ENCODE data around the gene JAZF1. TPM values are rescaled to one million over a fixed set of nuclear protein-coding genes. Genes with fewer than 3 reads are reported as not detected.

Gene JAZF1
- total and polyA plus RNA-seq, 8 donors = 0.58 to 16.7 (median 7.2) TPM

DNA sequence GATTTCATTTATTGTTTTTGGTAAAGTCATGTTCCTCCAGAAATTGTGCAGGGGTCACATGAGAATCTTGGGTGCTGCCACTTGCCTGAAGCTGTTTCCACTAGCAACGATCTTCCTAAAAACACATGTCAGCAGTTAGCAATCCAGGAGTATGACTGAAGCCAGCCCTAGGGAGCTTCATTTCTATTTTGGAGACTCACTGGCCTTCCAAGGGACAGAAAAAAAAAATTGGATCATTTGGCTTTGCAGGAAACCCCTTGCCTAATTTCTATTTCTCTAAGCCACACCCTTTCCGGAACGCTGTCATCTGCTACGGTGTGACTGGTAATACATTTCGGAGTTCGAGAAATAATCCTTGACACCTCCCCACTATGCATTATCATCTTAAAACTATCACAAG lies 236.0 kb downstream of the JAZF1 start:
- no peak for DNase-seq
- no peak overlapping the region for H3K4me3 ChIP-seq
- intact Hi-C loops (cut with DNase I; ENCODE audit: low total_unique reads) = no loop called here
- peaks cover 0 to 12% (median 3%) of the 10 kb centered on the region in 4 donors for H3K4me1 ChIP-seq
- no peaks in the 10 kb centered on the region for H3K9me3 ChIP-seq
- TF ChIP-seq POLR2AphosphoS5 (IDR thresholded peaks at IDR 0.05) (no peak), EP300 (IDR thresholded peaks at IDR 0.05) (no peak), POLR2A (IDR thresholded peaks at IDR 0.05) (no peak)
- TF ChIP-seq, protein P1, sequence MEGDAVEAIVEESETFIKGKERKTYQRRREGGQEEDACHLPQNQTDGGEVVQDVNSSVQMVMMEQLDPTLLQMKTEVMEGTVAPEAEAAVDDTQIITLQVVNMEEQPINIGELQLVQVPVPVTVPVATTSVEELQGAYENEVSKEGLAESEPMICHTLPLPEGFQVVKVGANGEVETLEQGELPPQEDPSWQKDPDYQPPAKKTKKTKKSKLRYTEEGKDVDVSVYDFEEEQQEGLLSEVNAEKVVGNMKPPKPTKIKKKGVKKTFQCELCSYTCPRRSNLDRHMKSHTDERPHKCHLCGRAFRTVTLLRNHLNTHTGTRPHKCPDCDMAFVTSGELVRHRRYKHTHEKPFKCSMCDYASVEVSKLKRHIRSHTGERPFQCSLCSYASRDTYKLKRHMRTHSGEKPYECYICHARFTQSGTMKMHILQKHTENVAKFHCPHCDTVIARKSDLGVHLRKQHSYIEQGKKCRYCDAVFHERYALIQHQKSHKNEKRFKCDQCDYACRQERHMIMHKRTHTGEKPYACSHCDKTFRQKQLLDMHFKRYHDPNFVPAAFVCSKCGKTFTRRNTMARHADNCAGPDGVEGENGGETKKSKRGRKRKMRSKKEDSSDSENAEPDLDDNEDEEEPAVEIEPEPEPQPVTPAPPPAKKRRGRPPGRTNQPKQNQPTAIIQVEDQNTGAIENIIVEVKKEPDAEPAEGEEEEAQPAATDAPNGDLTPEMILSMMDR (IDR thresholded peaks at IDR 0.05) = no peak
- WGBS, 5 donors = 84 to 94% (median 93%) methylated on average over 6 of the region's 6 CpGs
- no peak overlapping the region for H3K27ac ChIP-seq
- H3K36me3 ChIP-seq = no peaks in the 10 kb centered on the region
- no peaks in the 10 kb centered on the region for H3K27me3 ChIP-seq

GRCh38 chr7:27943241-27943640 lies 237.4 kb downstream of the JAZF1 start:
- 86 to 91% (median 87%) methylated on average over 14 of the region's 14 CpGs for WGBS, 5 donors
- TF ChIP-seq EP300 (IDR thresholded peaks at IDR 0.05) (no peak), POLR2AphosphoS5 (IDR thresholded peaks at IDR 0.05) (no peak), POLR2A (IDR thresholded peaks at IDR 0.05) (no peak)
- TF ChIP-seq, protein P1 (IDR thresholded peaks at IDR 0.05) = no peak
- Histone ChIP-seq H3K27ac (no peak overlapping the region), H3K36me3 (no peaks in the 10 kb centered on the region), H3K27me3 (no peaks in the 10 kb centered on the region), H3K4me3 (no peak overlapping the region), H3K4me1 (peaks cover 0 to 12% (median 2%) of the 10 kb centered on the region in 4 donors), H3K9me3 (no peaks in the 10 kb centered on the region)
- intact Hi-C loops (cut with DNase I; ENCODE audit: low total_unique reads) = no loop called here
- no peak for DNase-seq

DNA sequence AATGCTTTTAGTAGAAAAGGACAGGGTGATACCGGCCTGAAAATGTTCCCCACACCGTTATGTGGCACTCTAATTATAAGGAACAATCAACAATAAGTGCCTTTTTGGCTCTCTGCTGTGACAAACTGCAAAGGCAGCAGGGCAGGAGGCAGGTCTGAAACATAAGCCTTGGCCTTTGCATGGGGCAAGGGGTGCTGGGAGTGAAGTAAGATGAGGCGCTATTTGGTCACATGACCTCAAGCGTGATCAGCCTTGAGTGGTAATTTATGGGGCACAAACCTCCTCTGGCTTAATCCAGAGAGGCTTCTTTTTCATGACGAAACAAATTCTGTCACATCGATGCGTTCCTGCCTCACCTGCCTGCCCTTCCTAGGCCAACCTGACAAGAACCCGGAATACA lies 237.9 kb downstream of the JAZF1 start:
- 93 to 98% (median 96%) methylated on average over 8 of the region's 8 CpGs for WGBS, 5 donors
- Histone ChIP-seq H3K9me3 (no peaks in the 10 kb centered on the region), H3K4me3 (no peak overlapping the region), H3K27ac (no peak overlapping the region), H3K36me3 (no peaks in the 10 kb centered on the region), H3K27me3 (no peaks in the 10 kb centered on the region), H3K4me1 (peaks cover 0 to 9% (median 0%) of the 10 kb centered on the region in 4 donors)
- DNase-seq = no peak
- TF ChIP-seq, protein P1 (IDR thresholded peaks at IDR 0.05) = no peak
- TF ChIP-seq POLR2A (IDR thresholded peaks at IDR 0.05) = no peak
- no peak for TF ChIP-seq EP300 (IDR thresholded peaks at IDR 0.05)
- TF ChIP-seq POLR2AphosphoS5 (IDR thresholded peaks at IDR 0.05) = no peak
- intact Hi-C loops (cut with DNase I; ENCODE audit: low total_unique reads) = no loop called here

- Histone ChIP-seq H3K4me3 (no peak overlapping the region), H3K4me1 (peaks cover 0 to 6% (median 2%) of the 10 kb centered on the region in 4 donors), H3K9me3 (no peaks in the 10 kb centered on the region), H3K36me3 (no peaks in the 10 kb centered on the region), H3K27me3 (no peaks in the 10 kb centered on the region), H3K27ac (no peak overlapping the region)
- WGBS, 5 donors = 50 to 92% (median 83%) methylated on average over 2 of the region's 2 CpGs
- DNase-seq = no peak
- TF ChIP-seq POLR2AphosphoS5 (IDR thresholded peaks at IDR 0.05) = no peak
- no peak for TF ChIP-seq EP300 (IDR thresholded peaks at IDR 0.05)
- no peak for TF ChIP-seq POLR2A (IDR thresholded peaks at IDR 0.05)
- TF ChIP-seq, protein P1 (IDR thresholded peaks at IDR 0.05) = no peak
- intact Hi-C loops (cut with DNase I; ENCODE audit: low total_unique reads) = no loop called here
Observed at GRCh38 chr7:27941522-27941921, 239.1 kb downstream of the JAZF1 start.
